ENCODE data around the gene ZBED4. TPM values are rescaled to one million over a fixed set of nuclear protein-coding genes. Genes with fewer than 3 reads are reported as not detected.

The ZBED4 gene
- total and polyA plus RNA-seq, 2 experiments from 2014 or later, result 8.5 to 31.9 TPM

DNA sequence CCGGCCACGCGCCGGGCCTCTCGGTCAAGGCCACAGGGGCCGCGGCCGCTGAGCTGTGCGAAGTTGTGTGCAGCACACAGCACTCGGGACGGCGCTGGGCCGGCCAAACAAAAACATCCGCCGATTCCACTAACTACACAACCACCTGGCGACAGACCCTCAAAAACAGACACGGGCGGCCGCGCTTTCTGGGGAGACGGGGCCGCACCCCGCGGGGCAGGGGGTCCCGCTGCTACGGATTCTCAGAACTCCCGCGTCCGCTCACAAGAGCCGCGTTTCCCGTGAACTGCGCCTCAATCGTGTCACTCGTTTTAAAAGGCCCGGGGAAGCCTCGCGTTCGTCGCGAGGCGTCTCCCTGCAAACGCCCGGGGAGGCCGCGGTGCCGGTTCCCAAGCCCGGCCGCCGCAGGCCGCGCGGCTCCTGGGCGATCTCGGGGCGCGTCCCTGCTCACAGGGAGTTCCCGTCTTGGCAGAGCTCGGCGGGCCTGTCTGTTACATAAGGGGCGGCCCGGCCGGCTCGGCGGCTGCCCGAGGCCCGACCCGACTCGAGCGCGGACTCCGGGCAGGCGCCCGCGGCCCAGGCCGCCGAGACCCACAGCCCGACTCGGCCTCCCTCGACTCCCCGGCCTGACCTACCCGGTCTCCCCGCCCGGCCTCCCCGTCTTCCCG lies 26.9 kb upstream of the ZBED4 start:
- Mint-ChIP-seq H3K4me3 (peak overlapping the region; percentile 82), H3K9me3 (peaks cover 34% of the 10 kb centered on the region), H3K36me3 (ENCODE audit: low read depth) (peaks cover 61% of the 10 kb centered on the region), H3K27me3 (ENCODE audit: insufficient read depth, low read depth, poor library complexity) (peaks cover 22% of the 10 kb centered on the region), H3K4me1 (peaks cover 29% of the 10 kb centered on the region), H3K27ac (no peak overlapping the region)
- H3K4me2 ChIP-seq, result peak overlapping the region; percentile 92
- H3K27me3 ChIP-seq (ENCODE audit: insufficient read depth), result 0 out of 2 replicates have a peak, but pooled peaks cover 4% of the 10 kb centered on the region
- ATAC-seq, result peak; percentile 42
- DNase-seq (ENCODE audit: low spot score), result peak; percentile 51
- H3F3A ChIP-seq (replicated peaks; ENCODE audit: low read depth), result no peaks in the 10 kb centered on the region
- peaks cover 52% of the 10 kb centered on the region for H3K79me2 ChIP-seq (replicated peaks; ENCODE audit: insufficient read depth)
- TF ChIP-seq, protein P1, sequence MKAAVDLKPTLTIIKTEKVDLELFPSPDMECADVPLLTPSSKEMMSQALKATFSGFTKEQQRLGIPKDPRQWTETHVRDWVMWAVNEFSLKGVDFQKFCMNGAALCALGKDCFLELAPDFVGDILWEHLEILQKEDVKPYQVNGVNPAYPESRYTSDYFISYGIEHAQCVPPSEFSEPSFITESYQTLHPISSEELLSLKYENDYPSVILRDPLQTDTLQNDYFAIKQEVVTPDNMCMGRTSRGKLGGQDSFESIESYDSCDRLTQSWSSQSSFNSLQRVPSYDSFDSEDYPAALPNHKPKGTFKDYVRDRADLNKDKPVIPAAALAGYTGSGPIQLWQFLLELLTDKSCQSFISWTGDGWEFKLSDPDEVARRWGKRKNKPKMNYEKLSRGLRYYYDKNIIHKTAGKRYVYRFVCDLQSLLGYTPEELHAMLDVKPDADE (IDR thresholded peaks at IDR 0.05), result no peak
- no peak for TF ChIP-seq JUNB (IDR thresholded peaks at IDR 0.05; ENCODE audit: unreplicated experiment)
- TF ChIP-seq STAT1 (IDR thresholded peaks at IDR 0.05; ENCODE audit: unreplicated experiment), result no peak
- TF ChIP-seq, protein P2, sequence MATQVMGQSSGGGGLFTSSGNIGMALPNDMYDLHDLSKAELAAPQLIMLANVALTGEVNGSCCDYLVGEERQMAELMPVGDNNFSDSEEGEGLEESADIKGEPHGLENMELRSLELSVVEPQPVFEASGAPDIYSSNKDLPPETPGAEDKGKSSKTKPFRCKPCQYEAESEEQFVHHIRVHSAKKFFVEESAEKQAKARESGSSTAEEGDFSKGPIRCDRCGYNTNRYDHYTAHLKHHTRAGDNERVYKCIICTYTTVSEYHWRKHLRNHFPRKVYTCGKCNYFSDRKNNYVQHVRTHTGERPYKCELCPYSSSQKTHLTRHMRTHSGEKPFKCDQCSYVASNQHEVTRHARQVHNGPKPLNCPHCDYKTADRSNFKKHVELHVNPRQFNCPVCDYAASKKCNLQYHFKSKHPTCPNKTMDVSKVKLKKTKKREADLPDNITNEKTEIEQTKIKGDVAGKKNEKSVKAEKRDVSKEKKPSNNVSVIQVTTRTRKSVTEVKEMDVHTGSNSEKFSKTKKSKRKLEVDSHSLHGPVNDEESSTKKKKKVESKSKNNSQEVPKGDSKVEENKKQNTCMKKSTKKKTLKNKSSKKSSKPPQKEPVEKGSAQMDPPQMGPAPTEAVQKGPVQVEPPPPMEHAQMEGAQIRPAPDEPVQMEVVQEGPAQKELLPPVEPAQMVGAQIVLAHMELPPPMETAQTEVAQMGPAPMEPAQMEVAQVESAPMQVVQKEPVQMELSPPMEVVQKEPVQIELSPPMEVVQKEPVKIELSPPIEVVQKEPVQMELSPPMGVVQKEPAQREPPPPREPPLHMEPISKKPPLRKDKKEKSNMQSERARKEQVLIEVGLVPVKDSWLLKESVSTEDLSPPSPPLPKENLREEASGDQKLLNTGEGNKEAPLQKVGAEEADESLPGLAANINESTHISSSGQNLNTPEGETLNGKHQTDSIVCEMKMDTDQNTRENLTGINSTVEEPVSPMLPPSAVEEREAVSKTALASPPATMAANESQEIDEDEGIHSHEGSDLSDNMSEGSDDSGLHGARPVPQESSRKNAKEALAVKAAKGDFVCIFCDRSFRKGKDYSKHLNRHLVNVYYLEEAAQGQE (IDR thresholded peaks at IDR 0.05; ENCODE audit: unreplicated experiment), result no peak
- no peak for TF ChIP-seq NANOG (IDR thresholded peaks at IDR 0.05; ENCODE audit: borderline replicate concordance)
- TF ChIP-seq POLR2AphosphoS5 (IDR thresholded peaks at IDR 0.05; ENCODE audit: low read depth), result no peak
- TF ChIP-seq ZNF331 (CRISPR knock-in tag; IDR thresholded peaks at IDR 0.05; ENCODE audit: low read depth), result no peak
- TF ChIP-seq EZH2phosphoT487 (IDR thresholded peaks at IDR 0.05; ENCODE audit: unreplicated experiment), result no peak
- TF ChIP-seq ZNF114 (CRISPR knock-in tag; IDR thresholded peaks at IDR 0.05), result no peak
- TF ChIP-seq CREB1 (CRISPR knock-in tag; IDR thresholded peaks at IDR 0.05; ENCODE audit: low read depth), result no peak
- TF ChIP-seq, protein P3, sequence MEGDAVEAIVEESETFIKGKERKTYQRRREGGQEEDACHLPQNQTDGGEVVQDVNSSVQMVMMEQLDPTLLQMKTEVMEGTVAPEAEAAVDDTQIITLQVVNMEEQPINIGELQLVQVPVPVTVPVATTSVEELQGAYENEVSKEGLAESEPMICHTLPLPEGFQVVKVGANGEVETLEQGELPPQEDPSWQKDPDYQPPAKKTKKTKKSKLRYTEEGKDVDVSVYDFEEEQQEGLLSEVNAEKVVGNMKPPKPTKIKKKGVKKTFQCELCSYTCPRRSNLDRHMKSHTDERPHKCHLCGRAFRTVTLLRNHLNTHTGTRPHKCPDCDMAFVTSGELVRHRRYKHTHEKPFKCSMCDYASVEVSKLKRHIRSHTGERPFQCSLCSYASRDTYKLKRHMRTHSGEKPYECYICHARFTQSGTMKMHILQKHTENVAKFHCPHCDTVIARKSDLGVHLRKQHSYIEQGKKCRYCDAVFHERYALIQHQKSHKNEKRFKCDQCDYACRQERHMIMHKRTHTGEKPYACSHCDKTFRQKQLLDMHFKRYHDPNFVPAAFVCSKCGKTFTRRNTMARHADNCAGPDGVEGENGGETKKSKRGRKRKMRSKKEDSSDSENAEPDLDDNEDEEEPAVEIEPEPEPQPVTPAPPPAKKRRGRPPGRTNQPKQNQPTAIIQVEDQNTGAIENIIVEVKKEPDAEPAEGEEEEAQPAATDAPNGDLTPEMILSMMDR (conservative IDR thresholded peaks at IDR 0.05; ENCODE audit: low read depth in 2 of 2), result no peak
- no peak for TF ChIP-seq EZH2 (IDR thresholded peaks at IDR 0.05; ENCODE audit: low read depth, unreplicated experiment)
- TF ChIP-seq, protein P4, sequence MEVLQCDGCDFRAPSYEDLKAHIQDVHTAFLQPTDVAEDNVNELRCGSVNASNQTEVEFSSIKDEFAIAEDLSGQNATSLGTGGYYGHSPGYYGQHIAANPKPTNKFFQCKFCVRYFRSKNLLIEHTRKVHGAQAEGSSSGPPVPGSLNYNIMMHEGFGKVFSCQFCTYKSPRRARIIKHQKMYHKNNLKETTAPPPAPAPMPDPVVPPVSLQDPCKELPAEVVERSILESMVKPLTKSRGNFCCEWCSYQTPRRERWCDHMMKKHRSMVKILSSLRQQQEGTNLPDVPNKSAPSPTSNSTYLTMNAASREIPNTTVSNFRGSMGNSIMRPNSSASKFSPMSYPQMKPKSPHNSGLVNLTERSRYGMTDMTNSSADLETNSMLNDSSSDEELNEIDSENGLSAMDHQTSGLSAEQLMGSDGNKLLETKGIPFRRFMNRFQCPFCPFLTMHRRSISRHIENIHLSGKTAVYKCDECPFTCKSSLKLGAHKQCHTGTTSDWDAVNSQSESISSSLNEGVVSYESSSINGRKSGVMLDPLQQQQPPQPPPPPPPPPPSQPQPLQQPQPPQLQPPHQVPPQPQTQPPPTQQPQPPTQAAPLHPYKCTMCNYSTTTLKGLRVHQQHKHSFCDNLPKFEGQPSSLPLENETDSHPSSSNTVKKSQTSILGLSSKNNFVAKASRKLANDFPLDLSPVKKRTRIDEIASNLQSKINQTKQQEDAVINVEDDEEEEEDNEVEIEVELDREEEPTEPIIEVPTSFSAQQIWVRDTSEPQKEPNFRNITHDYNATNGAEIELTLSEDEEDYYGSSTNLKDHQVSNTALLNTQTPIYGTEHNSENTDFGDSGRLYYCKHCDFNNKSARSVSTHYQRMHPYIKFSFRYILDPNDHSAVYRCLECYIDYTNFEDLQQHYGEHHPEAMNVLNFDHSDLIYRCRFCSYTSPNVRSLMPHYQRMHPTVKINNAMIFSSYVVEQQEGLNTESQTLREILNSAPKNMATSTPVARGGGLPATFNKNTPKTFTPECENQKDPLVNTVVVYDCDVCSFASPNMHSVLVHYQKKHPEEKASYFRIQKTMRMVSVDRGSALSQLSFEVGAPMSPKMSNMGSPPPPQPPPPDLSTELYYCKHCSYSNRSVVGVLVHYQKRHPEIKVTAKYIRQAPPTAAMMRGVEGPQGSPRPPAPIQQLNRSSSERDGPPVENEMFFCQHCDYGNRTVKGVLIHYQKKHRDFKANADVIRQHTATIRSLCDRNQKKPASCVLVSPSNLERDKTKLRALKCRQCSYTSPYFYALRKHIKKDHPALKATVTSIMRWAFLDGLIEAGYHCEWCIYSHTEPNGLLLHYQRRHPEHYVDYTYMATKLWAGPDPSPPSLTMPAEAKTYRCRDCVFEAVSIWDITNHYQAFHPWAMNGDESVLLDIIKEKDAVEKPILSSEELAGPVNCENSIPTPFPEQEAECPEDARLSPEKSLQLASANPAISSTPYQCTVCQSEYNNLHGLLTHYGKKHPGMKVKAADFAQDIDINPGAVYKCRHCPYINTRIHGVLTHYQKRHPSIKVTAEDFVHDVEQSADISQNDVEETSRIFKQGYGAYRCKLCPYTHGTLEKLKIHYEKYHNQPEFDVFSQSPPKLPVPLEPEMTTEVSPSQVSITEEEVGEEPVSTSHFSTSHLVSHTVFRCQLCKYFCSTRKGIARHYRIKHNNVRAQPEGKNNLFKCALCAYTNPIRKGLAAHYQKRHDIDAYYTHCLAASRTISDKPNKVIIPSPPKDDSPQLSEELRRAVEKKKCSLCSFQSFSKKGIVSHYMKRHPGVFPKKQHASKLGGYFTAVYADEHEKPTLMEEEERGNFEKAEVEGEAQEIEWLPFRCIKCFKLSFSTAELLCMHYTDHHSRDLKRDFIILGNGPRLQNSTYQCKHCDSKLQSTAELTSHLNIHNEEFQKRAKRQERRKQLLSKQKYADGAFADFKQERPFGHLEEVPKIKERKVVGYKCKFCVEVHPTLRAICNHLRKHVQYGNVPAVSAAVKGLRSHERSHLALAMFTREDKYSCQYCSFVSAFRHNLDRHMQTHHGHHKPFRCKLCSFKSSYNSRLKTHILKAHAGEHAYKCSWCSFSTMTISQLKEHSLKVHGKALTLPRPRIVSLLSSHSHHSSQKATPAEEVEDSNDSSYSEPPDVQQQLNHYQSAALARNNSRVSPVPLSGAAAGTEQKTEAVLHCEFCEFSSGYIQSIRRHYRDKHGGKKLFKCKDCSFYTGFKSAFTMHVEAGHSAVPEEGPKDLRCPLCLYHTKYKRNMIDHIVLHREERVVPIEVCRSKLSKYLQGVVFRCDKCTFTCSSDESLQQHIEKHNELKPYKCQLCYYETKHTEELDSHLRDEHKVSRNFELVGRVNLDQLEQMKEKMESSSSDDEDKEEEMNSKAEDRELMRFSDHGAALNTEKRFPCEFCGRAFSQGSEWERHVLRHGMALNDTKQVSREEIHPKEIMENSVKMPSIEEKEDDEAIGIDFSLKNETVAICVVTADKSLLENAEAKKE (CRISPR knock-in tag; IDR thresholded peaks at IDR 0.05), result no peak
- peak overlapping the region; percentile 91 for H3K4me3 ChIP-seq
- H4K20me1 ChIP-seq (replicated peaks; ENCODE audit: insufficient read depth), result peaks cover 39% of the 10 kb centered on the region
- H3K27ac ChIP-seq (ENCODE audit: low read depth), result no peak overlapping the region
- H2AFZ ChIP-seq, result 0 out of 2 replicates have a peak overlapping the region, but pooled peaks have one; percentile 63
- H3K4me1 ChIP-seq (ENCODE audit: insufficient read depth), result peaks cover 8% of the 10 kb centered on the region; the same call in 1 of the 2 replicates
- no peaks in the 10 kb centered on the region for H3K9me2 ChIP-seq (ENCODE audit: insufficient read depth)
- H3K36me3 ChIP-seq (ENCODE audit: insufficient read depth), result peaks cover 12% of the 10 kb centered on the region
